ENCODE measurements around the gene CCNT2.

Gene CCNT2

GRCh38 chr2:134912361-134912760 lies 6.3 kb upstream of the CCNT2 start:
- Histone ChIP-seq H3K79me2 (ENCODE audit: control insufficient read depth, insufficient read depth, low read length, poor library complexity) (peaks cover under 1% of the 10 kb centered on the region), H2AFZ (ENCODE audit: insufficient read depth, low read length, poor library complexity) (no peak overlapping the region), H2AK5ac (ENCODE audit: low read length) (no peak overlapping the region), H3K27me3 (ENCODE audit: insufficient read depth, low read length) (no peaks in the 10 kb centered on the region), H3K4me2 (ENCODE audit: low read length) (no peak overlapping the region), H3K14ac (ENCODE audit: low read length) (no peak overlapping the region), H4K12ac (ENCODE audit: low read depth, low read length) (no peak overlapping the region), H2BK12ac (ENCODE audit: low read length) (no peak overlapping the region), H3K36me3 (ENCODE audit: control insufficient read depth in 1 of 2, insufficient read depth in 2 of 2, low read length in 2 of 2) (no peaks in the 10 kb centered on the region), H4K8ac (ENCODE audit: low read depth, low read length) (no peak overlapping the region), H3K79me1 (ENCODE audit: low read length) (peaks cover 7% of the 10 kb centered on the region), H2BK5ac (ENCODE audit: low read depth, low read length, poor library complexity) (no peak overlapping the region), H3K9ac (ENCODE audit: low read length) (no peak overlapping the region), H3K23ac (ENCODE audit: low read length) (no peak overlapping the region), H3K27ac (ENCODE audit: low read depth, low read length) (no peak overlapping the region), H3K4ac (ENCODE audit: low read depth, low read length) (no peak overlapping the region), H2BK120ac (ENCODE audit: insufficient read depth, low read length, poor library complexity) (no peak overlapping the region), H3K18ac (ENCODE audit: low read length) (no peak overlapping the region), H4K91ac (ENCODE audit: low read depth, low read length) (no peak overlapping the region), H3K4me3 (ENCODE audit: low read depth, low read length) (no peak overlapping the region), H3K4me1 (ENCODE audit: control insufficient read depth in 1 of 2, insufficient read depth in 2 of 2, low read length in 2 of 2) (peaks cover 1 to 5% of the 10 kb centered on the region in 2 experiments), H3K9me3 (ENCODE audit: insufficient read depth, low read depth, low read length) (no peaks in the 10 kb centered on the region)
- peak in 1 of 2 donors; percentile 31 for DNase-seq

GRCh38 chr2:134917360-134917865 lies 1.2 kb upstream of the CCNT2 start:
- H2BK120ac ChIP-seq (ENCODE audit: insufficient read depth, low read length, poor library complexity): peak overlapping the region; percentile 49
- peak overlapping the region; percentile 97 for H3K14ac ChIP-seq (ENCODE audit: low read length)
- H3K27me3 ChIP-seq (ENCODE audit: insufficient read depth, low read length): no peaks in the 10 kb centered on the region
- no peak overlapping the region for H3K4ac ChIP-seq (ENCODE audit: low read depth, low read length)
- peak overlapping the region; percentile 98 for H3K27ac ChIP-seq (ENCODE audit: low read depth, low read length)
- H4K91ac ChIP-seq (ENCODE audit: low read depth, low read length): peak overlapping the region; percentile 97
- peak overlapping the region; percentile 93 for H2AK5ac ChIP-seq (ENCODE audit: low read length)
- peak overlapping the region; percentile 82 for H2BK5ac ChIP-seq (ENCODE audit: low read depth, low read length, poor library complexity)
- peaks cover 17% of the 10 kb centered on the region for H3K79me1 ChIP-seq (ENCODE audit: low read length)
- H3K4me2 ChIP-seq (ENCODE audit: low read length): peak overlapping the region; percentile 51
- H2AFZ ChIP-seq (ENCODE audit: insufficient read depth, low read length, poor library complexity): peak overlapping the region; percentile 89
- H2BK12ac ChIP-seq (ENCODE audit: low read length): peak overlapping the region; percentile 71
- DNase-seq: no peak
- peaks cover 3 to 8% of the 10 kb centered on the region in 2 experiments for H3K4me1 ChIP-seq (ENCODE audit: control insufficient read depth in 1 of 2, insufficient read depth in 2 of 2, low read length in 2 of 2)
- H3K4me3 ChIP-seq (ENCODE audit: low read depth, low read length): peak overlapping the region; percentile 71
- H4K8ac ChIP-seq (ENCODE audit: low read depth, low read length): peak overlapping the region; percentile 91
- no CpG with 5 or more reads among the region's 16 CpGs for WGBS (ENCODE audit: extremely low coverage, insufficient coverage, insufficient read length)
- peaks cover 0 to 2% of the 10 kb centered on the region in 2 experiments for H3K36me3 ChIP-seq (ENCODE audit: control insufficient read depth in 1 of 2, insufficient read depth in 2 of 2, low read length in 2 of 2)
- no peak overlapping the region for H3K9ac ChIP-seq (ENCODE audit: low read length)
- peak overlapping the region; percentile 61 for H3K18ac ChIP-seq (ENCODE audit: low read length)
- H3K9me3 ChIP-seq (ENCODE audit: insufficient read depth, low read depth, low read length): no peaks in the 10 kb centered on the region
- H4K12ac ChIP-seq (ENCODE audit: low read depth, low read length): peak overlapping the region; percentile 96
- H3K23ac ChIP-seq (ENCODE audit: low read length): no peak overlapping the region
- H3K79me2 ChIP-seq (ENCODE audit: control insufficient read depth, insufficient read depth, low read length, poor library complexity): peaks cover 14% of the 10 kb centered on the region

- peaks cover 14% of the 10 kb centered on the region for H3K79me2 ChIP-seq (ENCODE audit: control insufficient read depth, insufficient read depth, low read length, poor library complexity)
- no peak overlapping the region for H2BK120ac ChIP-seq (ENCODE audit: insufficient read depth, low read length, poor library complexity)
- peak overlapping the region; percentile 80 for H2BK5ac ChIP-seq (ENCODE audit: low read depth, low read length, poor library complexity)
- H3K9ac ChIP-seq (ENCODE audit: low read length): peak overlapping the region; percentile 39
- no peak overlapping the region for H3K23ac ChIP-seq (ENCODE audit: low read length)
- peak overlapping the region; percentile 67 for H3K14ac ChIP-seq (ENCODE audit: low read length)
- no peak overlapping the region for H4K12ac ChIP-seq (ENCODE audit: low read depth, low read length)
- no peak overlapping the region for H2BK12ac ChIP-seq (ENCODE audit: low read length)
- no CpG with 5 or more reads among the region's 38 CpGs for WGBS (ENCODE audit: extremely low coverage, insufficient coverage, insufficient read length)
- no peaks in the 10 kb centered on the region for H3K27me3 ChIP-seq (ENCODE audit: insufficient read depth, low read length)
- peaks cover 0 to 2% of the 10 kb centered on the region in 2 experiments for H3K36me3 ChIP-seq (ENCODE audit: control insufficient read depth in 1 of 2, insufficient read depth in 2 of 2, low read length in 2 of 2)
- H3K79me1 ChIP-seq (ENCODE audit: low read length): peaks cover 17% of the 10 kb centered on the region
- H3K4me2 ChIP-seq (ENCODE audit: low read length): peak overlapping the region; percentile 51
- peak overlapping the region; percentile 71 for H3K4me3 ChIP-seq (ENCODE audit: low read depth, low read length)
- H3K9me3 ChIP-seq (ENCODE audit: insufficient read depth, low read depth, low read length): no peaks in the 10 kb centered on the region
- H3K18ac ChIP-seq (ENCODE audit: low read length): peak overlapping the region; percentile 75
- peak overlapping the region; percentile 91 for H4K8ac ChIP-seq (ENCODE audit: low read depth, low read length)
- no peak overlapping the region for H3K4ac ChIP-seq (ENCODE audit: low read depth, low read length)
- peak overlapping the region; percentile 29 for H4K91ac ChIP-seq (ENCODE audit: low read depth, low read length)
- H2AFZ ChIP-seq (ENCODE audit: insufficient read depth, low read length, poor library complexity): peak overlapping the region; percentile 89
- peak; percentile 84 to 92 for DNase-seq
- H2AK5ac ChIP-seq (ENCODE audit: low read length): no peak overlapping the region
- peaks cover 3 to 9% of the 10 kb centered on the region in 2 experiments for H3K4me1 ChIP-seq (ENCODE audit: control insufficient read depth in 1 of 2, insufficient read depth in 2 of 2, low read length in 2 of 2)
- H3K27ac ChIP-seq (ENCODE audit: low read depth, low read length): peak overlapping the region; percentile 98
Measured at GRCh38 chr2:134917888-134918525, 615 bp upstream of the CCNT2 start.

GRCh38 chr2:134919341-134920210 lies 954 bp downstream of the CCNT2 start:
- peak overlapping the region; percentile 31 for H2AK5ac ChIP-seq (ENCODE audit: low read length)
- H2BK12ac ChIP-seq (ENCODE audit: low read length): peak overlapping the region; percentile 19
- peak overlapping the region; percentile 84 for H2BK120ac ChIP-seq (ENCODE audit: insufficient read depth, low read length, poor library complexity)
- H2BK5ac ChIP-seq (ENCODE audit: low read depth, low read length, poor library complexity): peak overlapping the region; percentile 93
- H4K91ac ChIP-seq (ENCODE audit: low read depth, low read length): peak overlapping the region; percentile 90
- H3K4me1 ChIP-seq (ENCODE audit: control insufficient read depth in 1 of 2, insufficient read depth in 2 of 2, low read length in 2 of 2): peaks cover 3 to 9% of the 10 kb centered on the region in 2 experiments
- peaks cover 4 to 6% of the 10 kb centered on the region in 2 experiments for H3K36me3 ChIP-seq (ENCODE audit: control insufficient read depth in 1 of 2, insufficient read depth in 2 of 2, low read length in 2 of 2)
- H3K27ac ChIP-seq (ENCODE audit: low read depth, low read length): peak overlapping the region; percentile 98
- H3K79me1 ChIP-seq (ENCODE audit: low read length): peaks cover 17% of the 10 kb centered on the region
- H2AFZ ChIP-seq (ENCODE audit: insufficient read depth, low read length, poor library complexity): peak overlapping the region; percentile 84
- H3K4ac ChIP-seq (ENCODE audit: low read depth, low read length): peak overlapping the region; percentile 87
- H3K4me3 ChIP-seq (ENCODE audit: low read depth, low read length): peak overlapping the region; percentile 92
- no peaks in the 10 kb centered on the region for H3K9me3 ChIP-seq (ENCODE audit: insufficient read depth, low read depth, low read length)
- H3K79me2 ChIP-seq (ENCODE audit: control insufficient read depth, insufficient read depth, low read length, poor library complexity): peaks cover 18% of the 10 kb centered on the region
- peak overlapping the region; percentile 76 for H4K12ac ChIP-seq (ENCODE audit: low read depth, low read length)
- H3K23ac ChIP-seq (ENCODE audit: low read length): no peak overlapping the region
- no peaks in the 10 kb centered on the region for H3K27me3 ChIP-seq (ENCODE audit: insufficient read depth, low read length)
- peak overlapping the region; percentile 46 for H3K4me2 ChIP-seq (ENCODE audit: low read length)
- peak overlapping the region; percentile 94 for H4K8ac ChIP-seq (ENCODE audit: low read depth, low read length)
- peak; percentile 24 to 57 for DNase-seq
- H3K18ac ChIP-seq (ENCODE audit: low read length): peak overlapping the region; percentile 93
- peak overlapping the region; percentile 99 for H3K9ac ChIP-seq (ENCODE audit: low read length)
- WGBS (ENCODE audit: extremely low coverage, insufficient coverage, insufficient read length): no CpG with 5 or more reads among the region's 30 CpGs
- H3K14ac ChIP-seq (ENCODE audit: low read length): peak overlapping the region; percentile 97

Measured in trophoblast cell (in vitro differentiated cells and primary cell).